Left lobe of liver (tissue), 2 donors: ENCODE measurements around the gene FHL3. TPM values are rescaled to one million over a fixed set of nuclear protein-coding genes. Genes with fewer than 3 reads are reported as not detected.

Source experiments
- ATAC-seq: fragments of 200-7000 bp; cut with Tn5 transposase; one replicate; pipeline ENCODE4 v1.9.1; 2020; ENCODE audit warnings: mild to moderate bottlenecking, moderate library complexity
- DNase-seq: peaks from one replicate; pipeline ENCODE4 v3.0.0-alpha.2; 2020; ENCODE audit warnings: low spot score
- total RNA-seq: library from RNA; stranded (reverse); gene quantifications from one replicate; pipeline ENCODE4 v1.2.1, GENCODE V29; 2021
- donor health status: DM: no; HTN: no; CAD: no; lungs with moderate emphysema.
- donor health status: DM: no; HTN: yes; CAD: no.

Gene FHL3
- total RNA-seq, 1 donor from 2014 or later: 2.3 TPM

DNA sequence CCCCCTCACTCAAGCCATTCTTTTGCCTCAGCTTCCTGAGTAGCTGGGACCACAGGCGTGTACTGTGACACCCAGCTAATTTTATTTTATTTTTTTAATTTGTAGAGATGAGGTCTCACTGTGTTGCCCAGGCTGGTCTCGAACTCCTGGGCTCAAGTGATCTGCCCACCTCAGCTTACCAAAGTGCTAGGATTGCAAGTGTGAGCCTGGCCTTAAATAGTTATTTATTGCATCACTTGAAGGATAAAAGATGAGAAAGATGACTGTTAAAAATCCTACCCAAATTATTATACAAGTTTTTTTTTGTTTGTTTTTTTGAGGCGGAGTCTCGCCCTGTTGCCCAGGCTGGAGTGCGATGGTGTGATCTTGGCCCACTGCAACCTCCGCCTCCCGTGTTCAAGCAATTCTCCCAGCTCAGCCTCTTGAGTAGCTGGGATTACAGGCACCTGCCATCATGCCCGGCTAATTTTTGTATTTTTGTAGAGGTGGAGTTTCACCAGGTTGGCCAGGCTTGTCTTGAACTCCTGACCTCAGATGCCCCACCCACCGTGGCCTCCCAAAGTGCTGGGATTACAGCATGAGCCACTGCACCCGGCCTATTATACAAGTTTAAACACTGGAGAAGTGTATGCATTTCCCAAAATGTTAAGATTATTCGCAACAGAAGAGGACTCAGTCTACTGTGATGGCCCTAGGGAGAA lies 9.6 kb upstream of the FHL3 start:
- DNase-seq (no peak), ATAC-seq (no peak)

DNA sequence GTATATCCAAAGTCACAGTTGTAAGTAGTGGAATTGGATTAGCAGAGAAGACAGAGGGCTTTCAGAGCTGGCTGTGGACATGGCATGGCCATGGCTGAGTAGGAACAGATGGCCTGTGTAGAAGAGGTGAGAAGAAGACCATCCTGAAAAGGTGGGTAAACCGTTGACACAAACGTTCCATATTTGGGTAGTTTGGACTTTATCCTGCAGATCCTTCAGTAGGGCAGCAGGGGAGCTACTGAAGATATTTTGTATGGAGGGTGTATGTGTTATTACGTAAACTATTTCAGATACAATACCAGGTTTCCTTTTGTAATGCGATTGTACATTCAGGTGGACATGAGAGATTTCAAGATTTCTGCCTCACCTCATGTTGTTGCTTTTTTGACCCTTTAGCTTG lies 8.9 kb upstream of the FHL3 start:
- ATAC-seq (no peak), DNase-seq (no peak)

DNA sequence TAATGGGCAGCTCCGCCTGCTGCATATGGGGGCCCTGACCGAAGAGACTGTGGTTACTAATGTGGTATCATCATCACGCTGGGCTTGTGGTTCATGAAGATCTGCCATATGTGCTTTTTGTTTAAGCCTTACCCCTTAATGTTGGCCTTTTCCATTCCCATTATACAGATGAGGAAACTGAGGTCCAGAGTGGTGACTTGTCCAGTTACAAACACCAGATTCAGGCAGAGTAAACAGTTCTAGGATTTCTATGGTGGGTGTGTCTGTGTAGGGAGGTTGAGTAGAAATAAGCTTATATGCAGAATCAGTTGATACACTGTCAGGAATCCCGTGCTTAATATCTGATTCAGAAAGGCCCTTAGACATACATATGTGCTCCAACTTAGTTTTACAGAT lies 7.9 kb upstream of the FHL3 start:
- no peak for ATAC-seq
- DNase-seq: no peak

DNA sequence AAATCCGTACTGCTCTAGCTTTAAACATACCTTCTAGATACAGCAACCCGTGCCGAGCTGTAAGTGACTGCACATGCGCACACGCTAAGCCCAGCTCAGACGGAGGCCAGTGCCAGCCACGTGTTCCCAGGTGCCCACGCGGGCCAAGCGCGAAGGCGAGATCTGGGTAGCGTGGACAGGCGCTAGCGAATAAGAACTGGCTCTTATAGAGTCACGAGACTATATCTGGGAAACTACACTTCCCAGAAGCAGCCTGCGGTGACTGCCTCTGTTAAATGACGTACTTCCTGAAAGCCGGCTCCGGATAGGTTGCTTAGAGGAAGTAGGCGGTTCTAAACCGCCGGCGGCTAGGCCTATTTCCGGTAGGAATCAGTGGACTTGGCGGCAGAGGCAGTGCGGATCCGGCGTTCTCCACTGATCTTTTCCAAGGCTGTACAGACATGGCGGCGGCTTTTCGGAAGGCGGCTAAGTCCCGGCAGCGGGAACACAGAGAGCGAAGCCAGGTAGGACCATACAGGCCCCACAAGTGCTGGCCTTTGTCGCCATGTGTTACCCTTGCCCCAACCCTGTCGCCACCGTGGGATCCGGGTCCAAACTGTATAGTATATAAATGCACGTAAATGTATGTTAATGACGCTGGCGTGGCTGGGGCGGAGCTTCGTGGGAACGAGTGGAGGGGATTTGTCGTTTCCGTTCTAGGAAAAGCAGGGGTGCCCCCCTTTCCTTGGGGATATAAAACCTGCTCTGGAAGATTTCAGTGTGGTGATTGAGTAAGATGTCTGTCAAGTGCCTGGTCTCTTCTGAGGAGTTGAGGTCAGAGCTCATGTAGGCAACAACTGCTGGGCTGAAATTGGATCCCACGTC lies 7.3 kb upstream of the FHL3 start, which contains the start of gene UTP11:
Gene UTP11 (plus strand): TSS at position 372 of the 864 bp plus-strand sequence. CDS start 69 bp downstream, at position 441.
- ATAC-seq: peak; percentile 96
- DNase-seq: peak; percentile 96

DNA sequence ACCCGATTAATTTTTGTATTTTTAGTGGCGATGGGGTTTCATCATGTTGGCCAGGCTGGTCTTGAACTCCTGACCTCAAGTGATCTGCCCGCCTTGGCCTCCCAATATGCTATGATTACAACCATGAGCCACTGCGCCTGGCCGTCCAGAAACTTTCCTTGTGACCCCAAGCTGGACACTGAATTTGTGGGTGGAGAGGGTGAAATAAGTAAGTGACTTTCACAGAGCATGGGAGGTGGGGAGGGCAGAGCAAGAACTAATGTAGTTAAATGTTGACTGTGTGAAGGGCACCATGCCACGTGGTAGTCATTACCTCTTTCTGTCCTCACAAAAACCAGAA lies 4.5 kb upstream of the FHL3 start:
- ATAC-seq (no peak), DNase-seq (no peak)

DNA sequence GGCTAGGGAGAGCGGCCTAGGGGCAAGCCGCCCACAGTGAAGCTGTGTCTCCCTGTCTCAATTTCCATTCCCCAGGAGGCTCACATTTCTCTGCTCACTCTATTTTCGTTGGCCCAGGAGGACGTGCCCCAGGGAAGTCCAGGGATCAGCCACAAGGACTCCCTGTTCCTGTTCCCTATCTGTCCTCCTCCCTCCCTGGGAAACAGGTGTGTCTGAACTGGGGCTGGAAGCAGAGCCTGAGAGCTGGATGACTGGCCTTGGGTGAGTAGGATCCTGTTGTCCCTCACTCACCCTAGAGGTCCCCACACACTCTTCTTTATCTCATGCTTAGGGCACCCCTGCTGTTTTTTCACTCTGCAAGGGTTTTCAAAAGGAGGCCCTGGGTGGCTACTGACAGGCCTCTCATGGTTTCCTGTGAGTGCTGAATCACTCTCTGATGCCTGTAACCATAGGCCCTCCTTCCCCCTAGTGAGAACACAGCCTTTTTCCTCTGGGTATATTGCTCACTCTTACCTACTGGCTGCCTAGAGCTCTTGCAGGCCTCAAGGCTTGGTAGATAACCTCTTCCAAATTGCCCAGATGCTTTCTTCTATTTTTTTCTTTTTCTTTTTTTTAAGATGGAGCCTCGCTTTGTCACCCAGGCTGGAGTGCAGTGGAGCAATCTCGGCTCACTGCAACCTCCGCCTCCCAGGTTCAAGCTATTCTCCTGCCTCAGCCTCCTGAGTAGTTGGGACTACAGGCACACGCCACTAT lies 4.0 kb upstream of the FHL3 start:
- no peak for DNase-seq
- ATAC-seq: no peak

DNA sequence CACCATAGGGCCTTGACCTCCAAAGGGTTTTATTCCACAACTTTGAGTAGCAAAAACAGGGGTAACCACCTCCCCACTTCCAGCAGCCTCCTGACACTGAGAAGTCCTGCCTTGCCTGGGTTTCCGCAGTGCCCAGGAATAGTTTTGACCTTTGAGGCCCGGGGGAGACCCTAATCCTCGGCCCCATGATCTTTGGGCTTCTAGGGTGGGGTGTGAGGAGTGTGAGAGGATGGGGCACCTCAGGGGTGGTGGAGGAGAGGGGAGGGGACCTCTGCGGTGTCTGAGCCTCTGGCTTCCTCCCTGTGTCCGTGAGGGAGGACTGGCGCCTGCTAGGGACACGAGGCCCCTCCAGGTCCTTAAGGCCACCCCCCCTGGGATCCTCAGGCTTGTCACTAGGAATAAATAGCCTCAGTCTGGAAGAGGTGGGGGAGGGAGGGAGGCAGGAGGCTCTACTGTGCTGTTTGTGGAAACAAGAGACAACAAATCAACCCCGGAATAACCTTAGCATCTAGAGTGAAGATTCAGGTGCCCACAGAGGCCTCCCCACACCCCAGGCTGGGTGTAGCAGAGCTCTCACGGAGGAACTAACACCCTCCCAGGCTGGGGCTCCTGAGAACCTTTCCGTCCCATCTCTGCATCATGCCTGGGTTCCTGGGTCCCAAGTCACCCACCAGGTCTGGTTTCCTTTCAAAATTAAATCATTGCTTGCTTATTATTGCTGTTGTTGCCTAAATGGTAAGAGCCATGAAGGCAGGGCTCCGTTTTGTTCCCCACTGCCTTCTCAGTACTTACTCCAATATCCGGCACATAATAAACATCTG lies 904 bp upstream of the FHL3 start:
- DNase-seq: no peak
- no peak for ATAC-seq

DNA sequence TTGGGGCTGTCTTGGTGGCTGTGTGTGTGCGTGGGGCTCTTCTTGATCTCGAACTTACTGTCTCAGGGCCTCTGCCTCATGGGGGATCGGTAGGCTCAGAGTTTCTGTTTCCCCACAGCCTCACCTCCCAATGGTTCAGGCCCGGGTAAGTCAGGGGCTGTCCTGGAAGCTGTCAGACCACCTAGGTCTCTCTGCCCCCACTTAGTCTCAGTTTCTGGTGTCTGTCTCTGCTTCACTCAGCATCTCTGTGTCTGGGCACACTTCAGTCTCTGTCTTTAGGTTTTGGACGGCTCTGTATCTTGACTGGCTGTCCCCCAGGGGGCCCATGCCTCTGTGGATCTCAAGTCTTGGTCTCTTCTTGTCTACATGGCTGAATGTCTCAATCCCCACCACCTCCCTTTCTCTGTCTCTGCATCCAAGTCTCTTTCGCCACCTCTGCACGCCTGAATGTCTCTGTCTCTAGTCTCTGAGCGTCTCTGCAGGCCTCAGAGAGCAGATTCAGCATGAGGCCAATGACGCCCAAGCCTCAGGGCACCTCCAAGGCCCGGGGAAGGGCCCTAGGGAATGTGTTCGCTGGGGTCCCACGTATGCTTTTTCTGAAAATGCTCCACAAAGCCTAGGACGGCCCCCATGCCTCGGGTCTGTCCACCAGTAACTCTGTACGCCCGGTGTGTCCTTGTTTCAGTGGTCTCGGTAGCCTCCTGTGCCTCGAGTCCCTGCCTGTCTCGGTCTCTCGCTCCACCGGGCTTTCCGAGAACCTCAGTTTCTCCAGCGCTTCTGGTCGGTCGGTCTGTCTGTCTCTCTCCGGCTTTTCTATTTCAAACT lies 818 bp downstream of the FHL3 start:
- ATAC-seq: no peak

DNA sequence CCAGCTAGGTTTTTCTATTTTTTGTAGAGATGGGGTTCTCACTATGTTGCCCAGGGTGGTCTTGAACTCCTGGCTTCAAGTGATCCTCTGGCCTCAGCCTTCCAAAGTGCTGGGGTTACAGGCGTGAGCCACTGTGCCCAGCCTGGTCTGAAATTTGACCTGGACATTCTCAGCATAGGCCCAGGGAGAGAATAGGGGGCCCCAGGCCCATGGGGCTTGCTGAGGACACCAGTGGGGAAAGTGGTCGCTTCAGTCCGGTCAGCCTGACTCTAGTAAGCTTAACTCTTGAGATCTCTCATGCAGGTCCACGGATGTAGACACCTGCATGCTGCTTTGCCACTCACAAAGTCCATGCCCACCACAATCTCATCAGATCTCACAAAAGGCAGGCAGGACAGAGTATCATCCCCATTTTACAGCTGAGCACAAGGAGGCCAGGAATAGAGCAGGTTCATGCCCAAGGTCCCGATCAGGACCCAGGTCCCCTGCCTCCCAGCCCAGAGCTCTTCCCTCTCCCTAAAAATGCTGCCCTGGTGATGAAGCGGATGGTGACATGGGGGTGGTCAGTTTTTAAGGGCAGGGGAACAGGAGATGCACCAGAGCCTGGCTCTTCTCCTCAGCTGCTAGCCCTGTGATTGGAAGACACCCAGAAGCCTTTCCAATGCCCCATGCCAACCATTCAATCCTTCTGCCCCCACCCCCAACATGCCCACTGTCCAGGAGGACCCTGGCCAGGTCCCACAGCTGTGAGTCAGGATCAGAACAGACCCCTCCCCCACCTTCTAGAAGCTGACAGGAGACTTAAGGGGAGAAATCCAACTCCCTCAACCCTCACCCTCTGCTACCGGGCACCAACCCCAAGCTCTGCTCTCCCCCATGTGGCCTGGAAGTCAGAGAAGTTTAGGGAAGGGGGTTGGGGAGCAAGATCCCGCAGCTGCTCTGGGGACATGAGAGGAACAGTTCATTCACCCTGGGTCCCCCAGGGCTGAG lies 1.8 kb downstream of the FHL3 start:
- no peak for DNase-seq
- no peak for ATAC-seq

More for the DNA sequence above, 818 bp downstream of the FHL3 start:
- no peak for DNase-seq

DNA sequence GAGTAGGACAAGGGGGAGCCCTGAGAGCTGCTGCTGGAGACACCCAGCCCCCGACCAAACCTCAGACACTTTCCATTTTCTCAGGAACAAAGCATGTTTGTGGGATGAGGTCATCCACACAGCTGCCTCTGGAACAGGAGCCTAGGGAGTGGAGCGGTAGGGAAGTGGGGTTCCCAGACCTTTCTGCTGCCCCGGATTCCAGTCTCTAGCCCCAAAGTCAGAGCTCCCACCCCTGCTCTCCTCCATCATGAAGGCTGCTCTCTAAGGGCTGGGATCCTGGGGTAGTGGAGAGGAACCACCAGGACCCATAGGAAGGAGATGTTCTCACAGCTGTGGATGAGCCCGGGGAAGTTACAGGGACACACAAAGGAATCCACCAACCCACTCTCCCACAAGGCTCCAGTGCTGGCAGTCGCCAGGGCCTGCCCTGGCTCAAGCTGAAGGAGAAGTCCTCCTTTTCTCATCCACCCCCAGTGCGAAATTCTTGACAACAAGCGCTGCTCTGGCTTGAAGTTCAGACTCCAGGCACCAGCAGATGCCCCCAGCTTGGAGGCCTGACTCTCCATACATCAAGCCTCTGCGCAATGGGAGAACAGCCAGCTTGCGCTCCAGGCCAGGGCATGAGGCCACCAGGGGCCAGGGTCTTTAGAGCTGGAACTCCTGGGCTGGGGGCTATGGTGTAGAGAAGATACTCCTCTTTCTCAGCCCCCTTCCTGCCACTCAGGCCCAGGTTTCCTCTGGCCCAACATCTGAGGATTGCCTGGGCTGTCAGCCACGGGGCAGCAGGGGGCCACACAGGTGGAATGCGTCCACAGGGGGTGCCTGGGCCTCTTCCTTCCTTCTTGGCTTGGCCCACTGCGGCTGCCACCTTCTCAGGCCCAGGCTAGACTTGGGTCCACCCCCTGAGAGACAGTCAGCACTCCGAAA lies 4.5 kb downstream of the FHL3 start:
- no peak for ATAC-seq

DNA sequence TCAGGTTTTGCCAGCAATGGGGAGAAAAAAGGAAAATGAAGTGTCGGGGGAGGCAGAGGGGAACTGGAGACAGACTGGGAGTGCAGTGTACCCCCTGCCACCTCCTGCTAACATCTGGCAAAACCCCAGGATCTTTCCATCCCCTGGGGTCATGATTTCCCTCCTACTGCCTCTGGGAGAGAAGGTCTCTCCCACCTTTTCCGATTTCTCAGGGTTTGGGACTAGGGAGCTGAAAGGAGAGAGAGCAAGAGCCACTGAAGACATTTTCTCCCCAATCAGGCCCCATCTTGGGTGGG lies 5.1 kb downstream of the FHL3 start:
- DNase-seq (no peak), ATAC-seq (no peak)

More for the DNA sequence above, 4.5 kb downstream of the FHL3 start:
- DNase-seq: no peak

DNA sequence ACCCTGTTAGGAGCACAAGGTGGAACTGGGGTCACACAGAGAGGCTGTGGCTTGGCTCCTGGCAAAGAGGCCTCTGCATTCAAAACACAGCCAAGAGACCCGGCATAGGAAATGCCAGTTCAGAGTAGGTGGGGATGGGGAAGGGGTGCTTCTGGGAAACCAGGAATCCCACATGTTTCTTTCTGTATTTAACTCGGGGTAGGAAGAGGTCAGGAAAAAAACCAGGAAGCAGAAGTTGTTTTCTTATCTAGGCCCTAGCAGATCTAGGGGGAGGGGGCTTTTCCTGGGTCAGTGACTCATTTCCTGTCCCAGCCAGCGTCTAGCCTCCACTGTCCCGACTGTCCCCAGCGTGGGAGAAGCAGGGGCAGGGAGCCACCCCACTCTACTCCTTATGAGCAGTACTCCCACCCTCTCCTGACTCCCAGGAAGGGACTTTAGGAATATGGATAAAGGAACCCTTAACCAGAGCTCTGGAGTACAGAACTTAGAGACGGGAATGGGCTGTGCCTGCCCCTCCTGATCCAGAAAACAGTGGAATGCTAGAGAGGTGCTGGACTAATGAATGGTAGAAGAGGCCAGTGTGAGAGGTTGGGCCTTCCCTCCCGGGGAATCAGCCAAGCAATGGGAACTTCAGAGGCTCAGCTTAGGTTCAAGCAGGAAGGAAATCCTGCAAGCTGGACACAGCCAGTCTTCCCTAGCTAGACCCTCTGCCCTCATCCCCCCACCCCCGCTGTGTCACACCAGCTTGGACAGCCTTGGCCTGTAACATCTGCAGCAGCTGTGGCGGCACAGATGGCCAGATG lies 5.7 kb downstream of the FHL3 start:
- ATAC-seq (peak; percentile 52), DNase-seq (no peak)

DNA sequence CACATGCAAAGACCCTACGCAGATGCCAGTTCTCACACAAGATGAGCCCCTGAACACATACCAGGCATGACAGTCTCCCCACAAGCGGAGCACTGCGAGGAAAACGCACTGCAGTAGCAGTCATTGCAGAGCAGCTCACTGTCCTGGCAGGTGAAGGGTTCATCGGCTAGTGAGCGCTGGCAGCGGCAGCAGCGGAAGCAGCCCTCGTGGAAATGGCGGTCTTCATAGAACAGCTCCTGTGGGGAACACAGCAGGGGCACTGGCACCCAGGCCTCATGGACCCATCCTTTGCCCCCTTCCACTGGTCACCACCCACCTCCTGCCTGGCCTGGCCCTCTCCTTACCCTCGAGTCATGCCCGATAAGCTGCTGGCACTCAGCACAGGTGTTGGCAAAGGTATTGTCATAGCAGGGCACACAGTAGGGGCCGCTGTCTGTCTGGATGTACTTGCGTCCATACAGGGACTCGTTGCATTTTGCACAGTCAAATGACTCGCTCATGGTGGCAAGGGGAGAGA lies 6.3 kb downstream of the FHL3 start:
- ATAC-seq (no peak), DNase-seq (no peak)

DNA sequence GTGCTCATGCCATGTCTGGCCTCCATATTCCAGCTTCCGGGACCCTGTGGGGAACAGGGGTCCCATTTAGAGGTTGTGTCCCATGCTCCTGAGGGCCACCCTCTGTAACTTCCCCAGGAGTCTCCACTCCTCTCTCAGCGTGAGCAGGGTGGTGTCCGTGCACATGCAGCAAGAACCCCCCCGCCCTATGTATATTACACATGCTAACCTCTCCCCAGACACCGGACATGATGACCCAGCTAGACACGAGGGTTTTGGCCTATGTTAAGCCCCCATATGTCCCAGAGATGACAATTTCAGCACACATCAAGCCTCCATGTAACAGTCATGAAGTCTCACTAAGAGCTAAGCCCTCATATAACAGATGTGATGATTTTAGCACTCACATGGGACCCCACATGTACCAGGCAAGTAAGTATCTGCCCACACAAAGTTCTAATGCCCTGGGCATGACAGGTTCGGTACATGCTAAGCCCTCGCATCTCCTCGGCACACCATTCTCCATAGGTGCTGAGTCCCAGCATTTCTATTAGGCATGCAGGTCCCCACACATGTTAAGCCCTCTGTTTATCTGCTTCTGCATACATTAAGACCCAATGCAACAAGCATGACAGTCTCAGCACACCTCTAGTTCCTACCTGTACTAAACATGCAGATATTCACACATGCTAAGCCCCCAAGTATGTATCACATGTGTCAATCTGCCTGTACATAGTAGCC lies 7.1 kb downstream of the FHL3 start:
- no peak for DNase-seq
- no peak for ATAC-seq

DNA sequence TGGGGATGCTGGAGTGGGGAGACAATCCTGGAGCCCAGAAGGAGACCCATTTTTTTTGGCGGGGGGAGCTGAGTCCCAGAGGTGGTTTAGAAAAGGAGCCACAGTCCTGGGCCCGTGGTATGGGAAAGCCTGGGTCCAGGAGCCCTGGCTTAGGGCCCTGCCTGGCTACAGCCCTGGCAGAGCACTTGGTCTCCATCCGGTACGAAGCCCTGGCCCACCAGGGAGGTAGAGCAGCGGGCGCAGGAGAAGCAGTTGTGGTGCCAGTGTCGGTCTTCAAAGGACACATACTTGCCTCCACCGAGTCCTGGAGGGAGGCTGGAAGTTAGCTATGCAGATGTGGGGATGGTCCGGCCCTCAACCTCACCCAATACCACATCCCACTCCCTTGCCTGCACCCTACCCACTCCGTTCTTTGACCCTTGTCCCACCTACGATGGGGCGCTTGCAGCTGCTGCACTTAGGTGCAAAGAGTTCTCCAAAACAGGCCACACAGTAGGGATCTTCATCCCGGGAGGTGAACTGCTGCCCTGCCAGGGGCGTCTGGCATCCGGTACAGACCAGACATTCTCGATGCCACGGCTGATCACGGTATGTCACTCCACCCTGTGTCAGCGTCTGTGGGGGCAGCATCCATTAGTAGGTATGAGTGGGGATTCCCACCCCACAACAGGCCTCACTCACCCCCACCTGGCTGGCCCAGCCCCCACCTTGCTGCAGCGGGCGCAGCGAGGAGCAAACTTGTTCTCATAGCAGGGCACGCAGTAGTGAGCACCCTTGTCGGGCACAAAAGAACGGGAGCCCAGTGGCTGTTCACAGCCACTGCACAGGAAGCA lies 7.8 kb downstream of the FHL3 start:
- DNase-seq (no peak), ATAC-seq (no peak)
